Activated CD8-positive, alpha-beta T cell treated with anti-CD3 and anti-CD28 coated beads for 36 hours (primary cell): Measurements from ENCODE around the gene AIMP1. TPM values are rescaled to one million over a fixed set of nuclear protein-coding genes. Genes with fewer than 3 reads are reported as not detected.

ENCODE experiments used
- ATAC-seq: fragments of 200-7000 bp; cut with Tn5 transposase; one replicate; pipeline ENCODE4 v1.10.0; 2021; ENCODE audit warnings: mild to moderate bottlenecking, moderate library complexity
- CTCF ChIA-PET: fragments of 350-600 bp; sonication (Branson Sonifier 250); formaldehyde crosslinking; loops from one replicate; lab custom pipeline; 2021; ENCODE audit warnings: antibody characterized with exemption; lab: Charles Lee
- POLR2A ChIA-PET: fragments of 350-600 bp; sonication (Branson Sonifier 250); formaldehyde crosslinking; loops from one replicate; lab custom pipeline; 2021; ENCODE audit warnings: antibody characterized with exemption; lab: Charles Lee
- DNase-seq: peaks from one replicate; pipeline ENCODE4 v3.0.0-alpha.2; 2020
- H3K27ac Mint-ChIP-seq: one replicate; pipeline ENCODE4 v1.8.0; 2021; ENCODE audit warnings: mild to moderate bottlenecking, mixed read lengths
- H3K27me3 Mint-ChIP-seq: one replicate; pipeline ENCODE4 v1.8.0; 2021; ENCODE audit warnings: mixed read lengths
- H3K36me3 Mint-ChIP-seq: one replicate; pipeline ENCODE4 v1.8.0; 2021; ENCODE audit warnings: low read depth, mixed read lengths
- H3K4me1 Mint-ChIP-seq: one replicate; pipeline ENCODE4 v1.8.0; 2021; ENCODE audit warnings: low read depth, mixed read lengths
- H3K4me3 Mint-ChIP-seq: one replicate; pipeline ENCODE4 v1.8.0; 2021; ENCODE audit warnings: mild to moderate bottlenecking, moderate library complexity, mixed read lengths
- H3K9me3 Mint-ChIP-seq: one replicate; pipeline ENCODE4 v1.8.0; 2021; ENCODE audit warnings: mixed read lengths
- intact Hi-C: fragments of 100-400 bp; cut with micrococcal nuclease; formaldehyde crosslinking; loops from one replicate; pipeline ENCODE4 v1.10.0; 2022
- total RNA-seq, 2 experiments: library from RNA; stranded (reverse); gene quantifications; one replicate each; pipeline ENCODE4 v1.2.3, GENCODE V29; 2021
- TF ChIP-seq, protein P1 (sequence below): fragments of 200-600 bp; IDR thresholded peaks from one replicate; pipeline ENCODE4 v1.8.0; 2022; ENCODE audit warnings: antibody characterized with exemption, mild to moderate bottlenecking

The AIMP1 gene
- total RNA-seq, 2 experiments from 2014 or later: 73.4 to 74.0 TPM

DNA sequence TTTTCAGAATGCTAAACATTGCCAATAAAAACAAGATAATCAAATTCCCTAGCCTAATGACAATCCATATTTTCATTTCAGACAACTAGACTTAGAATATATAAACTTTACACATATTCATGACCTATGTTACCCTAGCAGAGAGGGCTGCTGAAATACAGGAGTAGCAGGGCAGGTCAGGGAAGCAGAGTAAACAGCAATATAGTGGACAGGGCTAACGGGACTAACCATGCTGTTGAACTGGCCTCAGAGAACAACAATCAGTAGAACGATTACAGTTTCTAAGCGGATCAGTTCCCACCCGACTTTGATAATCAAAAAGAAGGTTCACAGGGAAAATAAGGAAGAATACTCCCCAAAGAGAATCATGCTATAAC, 14.3 kb upstream of the AIMP1 start:
- no peaks in the 10 kb centered on the region for H3K27me3 Mint-ChIP-seq
- peaks cover 14% of the 10 kb centered on the region for H3K4me1 Mint-ChIP-seq
- peaks cover 30% of the 10 kb centered on the region for H3K36me3 Mint-ChIP-seq
- no peak for DNase-seq
- H3K4me3 Mint-ChIP-seq: no peak overlapping the region
- intact Hi-C loops: no loop called here
- ATAC-seq: no peak
- no peaks in the 10 kb centered on the region for H3K9me3 Mint-ChIP-seq
- POLR2A ChIA-PET: no interaction called here
- CTCF ChIA-PET: interaction anchor here (1.3 kb wide), 1 partner anchor 35 kb away, joined by 3 read pairs; no protein-coding TSS in a partner anchor
- H3K27ac Mint-ChIP-seq: no peak overlapping the region
- TF ChIP-seq, protein P1, sequence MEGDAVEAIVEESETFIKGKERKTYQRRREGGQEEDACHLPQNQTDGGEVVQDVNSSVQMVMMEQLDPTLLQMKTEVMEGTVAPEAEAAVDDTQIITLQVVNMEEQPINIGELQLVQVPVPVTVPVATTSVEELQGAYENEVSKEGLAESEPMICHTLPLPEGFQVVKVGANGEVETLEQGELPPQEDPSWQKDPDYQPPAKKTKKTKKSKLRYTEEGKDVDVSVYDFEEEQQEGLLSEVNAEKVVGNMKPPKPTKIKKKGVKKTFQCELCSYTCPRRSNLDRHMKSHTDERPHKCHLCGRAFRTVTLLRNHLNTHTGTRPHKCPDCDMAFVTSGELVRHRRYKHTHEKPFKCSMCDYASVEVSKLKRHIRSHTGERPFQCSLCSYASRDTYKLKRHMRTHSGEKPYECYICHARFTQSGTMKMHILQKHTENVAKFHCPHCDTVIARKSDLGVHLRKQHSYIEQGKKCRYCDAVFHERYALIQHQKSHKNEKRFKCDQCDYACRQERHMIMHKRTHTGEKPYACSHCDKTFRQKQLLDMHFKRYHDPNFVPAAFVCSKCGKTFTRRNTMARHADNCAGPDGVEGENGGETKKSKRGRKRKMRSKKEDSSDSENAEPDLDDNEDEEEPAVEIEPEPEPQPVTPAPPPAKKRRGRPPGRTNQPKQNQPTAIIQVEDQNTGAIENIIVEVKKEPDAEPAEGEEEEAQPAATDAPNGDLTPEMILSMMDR: no peak

DNA sequence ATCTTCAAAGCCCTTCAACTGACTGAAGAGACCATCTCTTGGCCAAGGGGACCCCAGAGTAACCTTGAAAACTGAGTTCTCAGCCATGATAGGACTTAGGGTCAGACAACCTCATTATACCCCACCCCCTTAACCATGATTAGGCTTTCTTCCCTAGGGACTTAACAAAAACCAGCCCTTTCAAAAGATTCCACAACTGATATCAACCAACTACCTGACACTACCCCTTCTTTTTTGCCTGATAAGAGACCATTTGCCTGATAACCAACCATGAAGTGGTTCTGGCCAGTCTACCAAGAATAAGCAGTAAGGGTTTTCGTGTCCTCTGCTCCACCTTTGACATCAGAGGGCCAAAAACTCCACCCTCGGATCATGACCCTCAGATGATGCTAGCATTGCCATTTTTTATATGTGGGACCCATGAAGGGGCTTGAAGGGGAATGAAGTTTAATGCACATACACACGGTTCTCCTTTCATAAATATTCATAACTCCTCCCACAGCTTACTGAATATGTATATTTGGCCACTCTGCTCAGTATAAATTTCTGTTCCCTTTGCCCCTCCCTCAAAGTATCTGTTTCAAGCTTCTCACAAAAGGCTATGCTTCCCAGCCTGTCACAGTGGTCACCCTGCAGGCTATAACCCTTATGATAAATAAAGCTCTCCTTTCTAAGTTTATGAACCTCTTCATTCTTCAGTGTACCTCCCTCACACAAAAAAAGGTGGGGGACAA, 12.6 kb upstream of the AIMP1 start:
- Mint-ChIP-seq H3K9me3 (no peaks in the 10 kb centered on the region), H3K27me3 (no peaks in the 10 kb centered on the region), H3K27ac (no peak overlapping the region), H3K36me3 (peaks cover 32% of the 10 kb centered on the region), H3K4me1 (peaks cover 14% of the 10 kb centered on the region), H3K4me3 (no peak overlapping the region)
- no peak for ATAC-seq
- no peak for DNase-seq
- intact Hi-C loops: no loop called here
- ChIA-PET POLR2A (no interaction called here), CTCF (no interaction called here)
- TF ChIP-seq, protein P1: no peak

DNA sequence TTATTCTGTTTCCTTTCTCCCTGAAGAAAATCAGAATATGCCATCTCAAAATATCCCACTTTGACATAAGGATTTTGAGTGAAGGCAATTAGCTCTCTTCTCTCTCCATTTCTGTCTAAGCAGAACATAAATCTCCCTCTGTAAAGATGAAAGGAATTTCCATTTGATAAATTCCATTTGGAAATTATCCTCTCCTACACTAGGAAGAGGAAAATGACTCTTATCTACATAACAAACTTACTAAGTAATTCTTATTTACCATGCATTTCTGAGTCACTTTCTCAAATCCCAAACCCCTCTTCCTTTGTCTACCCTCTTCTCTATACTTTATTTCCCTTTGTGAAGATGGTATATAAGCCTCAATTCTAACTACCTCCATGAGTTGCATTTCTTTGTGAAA, 11.7 kb upstream of the AIMP1 start:
- Mint-ChIP-seq H3K27me3 (no peaks in the 10 kb centered on the region), H3K4me1 (peaks cover 14% of the 10 kb centered on the region), H3K36me3 (peaks cover 33% of the 10 kb centered on the region), H3K27ac (no peak overlapping the region), H3K9me3 (no peaks in the 10 kb centered on the region), H3K4me3 (no peak overlapping the region)
- TF ChIP-seq, protein P1: no peak
- ChIA-PET CTCF (no interaction called here), POLR2A (no interaction called here)
- intact Hi-C loops: no loop called here
- ATAC-seq (no peak), DNase-seq (no peak)

DNA sequence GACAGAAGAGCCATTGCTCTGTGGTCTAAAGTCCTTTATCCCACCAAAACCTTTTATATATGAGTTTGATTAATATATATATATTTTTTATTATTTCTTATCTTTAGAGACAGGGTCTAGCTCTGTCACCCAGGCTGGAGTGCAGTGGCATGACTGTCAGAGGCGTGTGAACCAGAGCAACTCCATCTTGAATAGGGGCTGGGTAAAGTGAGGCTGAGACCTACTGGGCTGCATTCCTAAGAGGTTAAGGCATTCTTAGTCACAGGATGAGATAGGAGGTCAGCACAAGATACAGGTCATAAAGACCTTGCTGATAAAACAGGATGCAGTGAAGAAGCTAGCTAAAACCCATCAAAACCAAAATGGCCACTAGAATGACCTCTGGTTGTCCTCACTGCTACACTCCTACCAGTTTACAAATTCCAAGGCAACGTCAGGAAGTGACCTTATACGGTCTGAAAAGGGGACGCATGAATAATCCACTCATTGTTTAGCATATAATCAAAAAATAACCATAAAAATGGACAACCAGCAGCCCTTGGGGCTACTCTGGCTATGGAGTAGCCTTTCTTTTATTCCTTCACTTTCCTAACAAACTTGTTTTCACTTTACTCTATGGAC, 10.8 kb upstream of the AIMP1 start:
- CTCF ChIA-PET: interaction anchor here (1.1 kb wide), 1 partner anchor 23 kb away, joined by 3 read pairs; no protein-coding TSS in a partner anchor
- H3K4me1 Mint-ChIP-seq: peaks cover 15% of the 10 kb centered on the region
- no peaks in the 10 kb centered on the region for H3K27me3 Mint-ChIP-seq
- ATAC-seq (no peak), DNase-seq (no peak)
- POLR2A ChIA-PET: interaction anchor here (1.3 kb wide), 1 partner anchor 10 kb away, joined by 4 read pairs; the partner anchor contains the start of gene TBCK
- H3K36me3 Mint-ChIP-seq: peaks cover 28% of the 10 kb centered on the region
- H3K4me3 Mint-ChIP-seq: no peak overlapping the region
- TF ChIP-seq, protein P1: no peak
- H3K9me3 Mint-ChIP-seq: no peaks in the 10 kb centered on the region
- intact Hi-C loops: no loop called here
- no peak overlapping the region for H3K27ac Mint-ChIP-seq

DNA sequence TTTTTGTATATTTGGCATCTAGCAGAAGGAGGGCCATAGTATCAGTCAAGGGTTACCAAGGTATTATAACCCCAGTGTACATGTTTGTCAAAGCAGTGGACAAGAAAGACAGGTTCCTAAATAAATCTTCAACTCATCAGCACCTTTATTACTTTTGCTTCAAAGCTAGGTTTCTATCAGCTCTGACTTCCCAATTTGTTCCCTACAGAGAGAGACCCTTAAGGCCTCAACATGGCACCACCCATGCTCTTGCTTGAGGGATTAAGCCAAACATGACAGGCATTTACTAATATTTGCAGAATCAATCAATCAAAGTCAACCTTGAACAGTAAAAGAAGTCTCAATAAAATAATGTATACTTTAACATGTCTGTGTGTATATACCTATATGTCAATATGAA, 9.8 kb upstream of the AIMP1 start:
- Mint-ChIP-seq H3K9me3 (no peaks in the 10 kb centered on the region), H3K27ac (no peak overlapping the region), H3K36me3 (peaks cover 28% of the 10 kb centered on the region), H3K4me1 (peaks cover 16% of the 10 kb centered on the region), H3K4me3 (no peak overlapping the region), H3K27me3 (no peaks in the 10 kb centered on the region)
- ATAC-seq (no peak), DNase-seq (no peak)
- ChIA-PET CTCF (interaction anchor here (1.1 kb wide), 1 partner anchor 22 kb away, joined by 3 read pairs; no protein-coding TSS in a partner anchor), POLR2A (interaction anchor here (1.3 kb wide), 1 partner anchor 9 kb away, joined by 4 read pairs; the partner anchor contains the start of gene TBCK)
- TF ChIP-seq, protein P1: no peak
- intact Hi-C loops: no loop called here
